ENCODE data around the gene ZFHX3. TPM values are rescaled to one million over a fixed set of nuclear protein-coding genes. Genes with fewer than 3 reads are reported as not detected.

ZFHX3 gene
- total RNA-seq, 2 donors from 2014 or later = 9.2 to 18.9 TPM

- Histone ChIP-seq H3K4me3 (no peak overlapping the region), H3K9me3 (no peaks in the 10 kb centered on the region), H3K27ac (no peak overlapping the region), H3K36me3 (no peaks in the 10 kb centered on the region), H3K4me1 (peaks cover 0 to 32% of the 10 kb centered on the region in 2 donors), H3K27me3 (no peaks in the 10 kb centered on the region)
- no peak for DNase-seq (ENCODE audit: low spot score)
- no peak for TF ChIP-seq CTCF (IDR thresholded peaks at IDR 0.05)
These were observed 193.5 kb downstream of the ZFHX3 start for GRCh38 chr16:72854267-72854959.

GRCh38 chr16:72853575-72854266 lies 194.2 kb downstream of the ZFHX3 start:
- H3K9me3 ChIP-seq = no peaks in the 10 kb centered on the region
- H3K4me3 ChIP-seq = no peak overlapping the region
- peaks cover 0 to 36% of the 10 kb centered on the region in 2 donors for H3K4me1 ChIP-seq
- no peaks in the 10 kb centered on the region for H3K27me3 ChIP-seq
- TF ChIP-seq CTCF (IDR thresholded peaks at IDR 0.05) = no peak
- H3K27ac ChIP-seq = no peak overlapping the region
- H3K36me3 ChIP-seq = no peaks in the 10 kb centered on the region
- no peak for DNase-seq (ENCODE audit: low spot score)

- Histone ChIP-seq H3K36me3 (no peaks in the 10 kb centered on the region), H3K4me1 (peaks cover 0 to 46% of the 10 kb centered on the region in 2 donors), H3K4me3 (no peak overlapping the region), H3K27ac (no peak overlapping the region), H3K9me3 (no peaks in the 10 kb centered on the region), H3K27me3 (no peaks in the 10 kb centered on the region)
- no peak for TF ChIP-seq CTCF (IDR thresholded peaks at IDR 0.05)
- DNase-seq (ENCODE audit: low spot score) = no peak
These were observed 195.5 kb downstream of the ZFHX3 start for GRCh38 chr16:72852421-72852820.

GRCh38 chr16:72850853-72851252 lies 197.1 kb downstream of the ZFHX3 start:
- H3K36me3 ChIP-seq = no peaks in the 10 kb centered on the region
- peak overlapping the region; percentile 75 to 77 for H3K27ac ChIP-seq
- H3K27me3 ChIP-seq = no peaks in the 10 kb centered on the region
- H3K4me1 ChIP-seq = peaks cover 0 to 58% of the 10 kb centered on the region in 2 donors
- TF ChIP-seq CTCF (IDR thresholded peaks at IDR 0.05) = no peak
- H3K9me3 ChIP-seq = no peaks in the 10 kb centered on the region
- H3K4me3 ChIP-seq = no peak overlapping the region
- no peak for DNase-seq (ENCODE audit: low spot score)

GRCh38 chr16:72850021-72850420 lies 197.9 kb downstream of the ZFHX3 start:
- Histone ChIP-seq H3K36me3 (no peaks in the 10 kb centered on the region), H3K27ac (peak overlapping the region; percentile 75 to 77), H3K4me3 (no peak overlapping the region), H3K27me3 (no peaks in the 10 kb centered on the region), H3K4me1 (peaks cover 0 to 65% of the 10 kb centered on the region in 2 donors), H3K9me3 (no peaks in the 10 kb centered on the region)
- TF ChIP-seq CTCF (IDR thresholded peaks at IDR 0.05) = no peak
- no peak for DNase-seq (ENCODE audit: low spot score)

All from right atrium auricular region (tissue), 2 donors.